IPS DF 4.7 (cell line): ENCODE data around the gene NR2C2.

ENCODE experiments used
- DNase-seq: peaks from one replicate; pipeline ENCODE4 v3.0.0-alpha.2; 2013; ENCODE audit warnings: low spot score; ENCODE audit errors: extremely low read depth

Gene NR2C2

DNA sequence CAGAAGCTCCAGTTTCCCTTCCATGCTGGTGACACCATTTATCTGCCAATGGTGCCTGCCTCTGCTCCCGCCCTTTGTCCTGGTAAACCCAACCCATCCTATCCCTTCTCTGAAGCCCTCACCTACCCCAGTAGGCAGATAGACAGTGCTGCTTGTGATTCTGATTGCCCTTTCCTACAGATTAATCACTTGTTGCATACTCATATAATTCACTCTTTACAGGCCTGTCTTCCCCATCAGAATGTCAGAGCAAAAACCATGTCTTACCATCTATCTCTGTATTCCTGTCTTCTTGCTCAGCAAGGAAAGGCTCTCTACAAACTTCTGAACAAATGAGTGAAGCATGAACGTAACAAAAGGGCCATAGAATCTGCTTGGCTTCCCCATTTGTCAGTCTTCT, 69.8 kb downstream of the NR2C2 start:
- no peak for DNase-seq

DNA sequence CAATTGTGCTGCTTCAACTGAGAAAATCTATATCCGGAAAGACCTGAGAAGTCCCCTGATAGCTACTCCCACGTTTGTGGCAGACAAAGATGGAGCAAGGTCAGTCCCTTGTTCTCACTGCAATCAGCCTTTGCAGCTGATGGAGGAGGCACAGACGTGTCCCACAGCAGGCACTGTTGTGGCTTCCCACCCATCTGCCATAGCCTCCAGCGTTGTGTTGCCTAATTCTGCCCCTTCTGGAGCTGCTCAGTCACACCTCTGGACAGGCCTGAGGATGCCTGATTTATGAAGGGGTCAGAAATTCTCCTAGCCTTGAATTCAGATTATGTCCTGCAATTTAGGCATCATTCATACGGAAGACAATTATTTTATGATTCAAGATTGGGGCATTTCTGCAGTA, 75.9 kb downstream of the NR2C2 start:
- DNase-seq: no peak

DNA sequence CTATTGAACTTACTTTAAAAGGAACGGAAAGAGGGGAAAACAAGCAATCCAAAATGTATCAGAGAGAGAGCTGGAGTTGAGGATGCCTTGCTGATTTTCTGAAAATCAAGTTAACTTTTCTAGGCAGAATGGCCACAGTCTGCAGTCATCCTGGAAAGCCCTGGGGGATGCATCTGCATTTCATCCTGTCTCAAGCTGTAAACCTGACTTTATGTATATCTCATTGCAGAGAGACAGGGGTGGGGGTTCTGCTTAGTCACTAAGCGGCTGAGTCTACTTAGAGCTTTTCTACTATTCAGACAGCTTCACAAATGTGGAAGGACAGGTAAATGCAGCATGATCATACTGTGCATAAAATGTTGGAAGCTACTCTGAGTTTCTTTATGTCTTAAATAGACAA, 76.3 kb downstream of the NR2C2 start:
- DNase-seq: no peak

DNA sequence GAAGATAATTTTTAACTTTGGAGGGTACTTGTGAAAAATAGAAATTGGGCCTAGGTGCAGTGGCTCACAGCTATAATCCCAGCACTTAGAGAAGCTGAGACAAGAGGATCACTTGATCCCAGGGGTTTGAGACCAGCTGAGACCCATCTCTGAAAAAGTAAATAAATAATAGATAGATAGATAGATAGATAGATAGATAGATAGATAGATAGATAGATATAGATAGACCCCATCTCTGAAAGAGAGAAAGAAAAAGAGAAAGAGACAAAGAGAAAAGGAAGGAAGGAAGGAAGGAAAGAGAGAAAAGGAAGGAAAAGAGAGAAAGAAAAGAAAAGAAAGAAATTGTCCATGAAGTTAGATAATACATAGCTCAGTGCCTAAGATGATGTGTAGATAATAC, 82.2 kb downstream of the NR2C2 start:
- DNase-seq: no peak

DNA sequence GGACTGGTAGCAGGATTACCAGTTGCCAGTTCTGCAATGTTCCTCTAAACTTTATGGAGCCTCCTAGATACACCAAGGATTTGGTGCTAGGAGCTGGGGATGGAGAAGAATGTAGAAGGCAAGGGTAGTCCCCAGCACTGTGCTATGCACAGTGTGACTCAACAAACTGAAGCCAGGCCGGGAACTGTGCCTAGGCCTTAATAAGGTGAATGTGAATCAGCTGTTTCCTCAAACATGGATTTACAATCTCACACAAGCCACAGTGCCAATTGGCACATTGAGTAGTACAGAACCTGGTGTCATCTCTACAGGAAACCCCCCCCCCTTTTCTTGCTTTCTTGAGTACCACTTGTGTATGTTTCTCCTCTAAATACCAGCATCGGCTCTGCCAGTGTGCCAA, 85.3 kb downstream of the NR2C2 start:
- no peak for DNase-seq

DNA sequence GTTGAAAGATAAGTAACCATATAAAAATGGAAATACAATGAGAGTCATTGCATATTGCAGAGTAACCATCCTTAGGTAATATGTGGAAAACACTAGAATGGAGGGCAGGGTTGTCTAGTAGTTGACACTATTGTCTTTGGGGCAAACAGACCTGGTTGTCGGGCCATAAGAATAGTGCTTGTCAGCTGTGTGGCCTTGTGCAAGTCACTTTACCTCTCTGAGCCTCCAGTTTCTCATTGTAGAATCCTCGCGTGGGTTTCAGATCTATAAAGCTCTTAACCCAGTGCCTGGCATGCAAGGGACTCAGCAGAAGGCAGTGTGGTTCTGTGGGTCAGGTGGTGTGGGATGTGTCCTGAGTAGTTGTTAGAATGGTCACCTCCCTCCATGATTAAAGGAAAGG, 85.7 kb downstream of the NR2C2 start:
- DNase-seq: no peak

DNA sequence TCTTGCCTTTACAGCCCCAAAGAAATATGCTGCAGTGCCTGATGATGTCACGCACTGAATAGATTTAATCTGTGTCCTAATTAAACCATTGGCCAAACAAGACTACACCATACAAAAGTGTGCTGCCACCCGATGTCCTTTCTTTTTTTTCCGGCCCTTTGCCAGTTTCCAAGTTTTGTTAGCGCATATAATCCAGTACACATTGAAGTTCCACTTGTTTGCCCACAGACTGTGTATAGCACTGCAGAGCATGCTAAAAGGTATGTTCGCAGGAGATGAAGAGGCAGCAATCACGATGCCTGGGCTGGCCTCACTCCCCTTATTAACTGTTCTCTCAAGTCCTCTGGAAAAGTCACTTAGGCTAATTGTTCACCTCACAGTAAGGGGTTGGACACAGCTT, 90.9 kb downstream of the NR2C2 start:
- DNase-seq: no peak

DNA sequence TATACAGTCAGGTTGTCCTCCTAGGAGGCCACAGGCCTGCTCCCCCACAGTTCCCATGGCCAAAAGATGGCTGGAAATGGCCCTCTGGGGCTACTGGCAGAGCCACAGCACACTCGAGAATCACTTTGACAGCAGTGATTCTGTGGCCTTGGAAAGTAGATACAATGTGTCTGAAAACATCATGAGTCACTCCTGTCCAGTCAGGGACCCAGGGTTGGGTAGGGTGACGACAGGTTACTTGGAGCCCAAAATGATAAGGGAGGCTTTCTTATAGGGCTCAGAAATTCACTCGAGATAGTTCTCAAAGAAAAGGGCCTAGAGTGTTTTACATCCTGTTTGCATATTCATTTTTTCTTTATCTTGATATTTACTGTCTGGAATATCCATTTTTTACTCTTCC, 93.5 kb downstream of the NR2C2 start:
- DNase-seq: no peak

DNA sequence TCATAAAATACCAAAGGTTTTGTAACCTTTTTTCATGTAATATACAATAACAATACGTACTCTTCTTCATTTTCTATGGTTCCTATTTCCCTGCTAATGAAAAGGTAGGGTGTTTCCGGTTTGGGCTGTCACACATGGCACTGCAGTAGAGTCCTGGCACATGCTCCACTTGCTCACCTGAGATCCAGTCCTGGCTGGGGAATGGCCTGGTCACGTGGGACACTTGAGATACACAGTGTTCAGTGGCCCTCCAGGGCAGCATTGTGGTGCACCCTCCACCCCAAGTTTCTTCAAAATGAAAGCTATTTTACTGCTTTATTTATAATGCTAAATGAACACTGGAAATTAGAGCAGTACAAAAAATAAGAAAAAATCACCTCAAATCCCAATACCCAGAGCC, 94.6 kb downstream of the NR2C2 start:
- no peak for DNase-seq

DNA sequence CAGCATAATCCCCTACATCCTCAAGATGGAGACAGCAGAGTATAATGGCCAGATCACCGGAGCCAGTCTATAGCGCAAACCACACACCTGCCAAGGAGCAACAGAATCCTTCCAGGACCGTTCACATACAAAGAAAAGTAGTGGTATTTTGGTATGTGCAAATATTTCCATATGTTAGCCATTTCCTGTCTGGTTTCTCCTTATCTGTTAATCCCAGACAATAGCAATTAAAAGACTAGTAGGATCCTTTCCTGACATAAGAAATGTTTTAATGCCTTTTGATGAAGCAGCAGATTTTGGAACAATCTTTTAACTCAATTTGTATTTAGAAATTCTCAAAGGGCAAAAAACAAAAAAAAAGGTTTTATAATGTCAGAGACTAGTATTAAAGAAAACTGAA, 95.6 kb downstream of the NR2C2 start:
- no peak for DNase-seq

DNA sequence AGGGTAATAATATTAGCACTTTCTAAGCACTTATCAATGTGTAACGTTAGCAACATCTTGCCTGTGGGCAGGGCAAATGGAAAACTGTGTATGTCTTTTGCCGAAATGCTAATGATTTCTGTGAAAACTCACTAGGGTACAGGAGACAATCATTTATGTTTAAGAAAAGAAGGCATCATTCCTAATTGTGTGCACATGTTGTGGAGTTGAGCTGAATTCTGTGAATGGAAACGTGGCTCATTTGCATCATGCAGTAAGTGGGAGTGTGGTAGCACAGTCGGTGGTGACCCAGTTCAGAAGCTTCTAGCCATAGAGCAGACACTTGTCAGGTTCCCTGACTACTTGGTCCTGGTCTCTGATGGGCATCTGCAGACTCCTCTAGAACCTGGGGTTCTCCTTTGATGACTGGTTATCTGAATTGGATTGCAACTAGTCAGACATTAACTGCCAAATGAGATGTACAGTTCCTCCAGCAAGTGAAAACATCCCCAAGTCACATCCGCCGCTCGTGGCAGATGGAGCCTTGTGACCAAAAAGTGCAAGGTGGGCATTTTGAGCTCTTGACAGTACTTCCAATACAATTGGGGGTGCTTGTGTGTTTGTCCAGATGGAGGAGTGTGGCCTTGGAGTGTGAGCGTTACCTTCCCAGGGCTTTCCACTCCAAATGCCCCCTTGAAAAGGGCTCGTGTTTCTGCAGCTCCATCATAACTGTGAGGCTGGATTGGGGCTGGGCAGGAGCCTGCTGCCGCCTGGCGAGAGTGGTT, 96.2 kb downstream of the NR2C2 start:
- no peak for DNase-seq

DNA sequence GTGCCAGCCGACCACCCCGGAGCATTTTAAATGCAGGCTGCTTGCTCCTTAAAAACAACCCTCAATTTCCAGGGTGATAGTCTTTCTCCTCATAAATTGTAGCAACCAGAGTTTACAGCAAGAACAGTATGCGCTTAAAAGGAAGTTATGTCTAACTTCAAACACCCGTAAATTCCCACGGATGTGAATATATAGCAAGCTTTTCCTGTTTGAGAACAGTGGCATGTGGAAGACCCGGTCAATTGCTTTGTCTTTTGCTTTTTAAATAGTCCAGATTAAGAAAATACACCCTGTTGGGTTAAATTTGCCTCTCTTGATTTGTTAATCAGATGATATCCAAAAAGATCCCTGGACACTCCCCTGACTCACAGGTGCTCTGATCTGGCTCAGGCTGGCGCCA, 96.9 kb downstream of the NR2C2 start:
- no peak for DNase-seq

DNA sequence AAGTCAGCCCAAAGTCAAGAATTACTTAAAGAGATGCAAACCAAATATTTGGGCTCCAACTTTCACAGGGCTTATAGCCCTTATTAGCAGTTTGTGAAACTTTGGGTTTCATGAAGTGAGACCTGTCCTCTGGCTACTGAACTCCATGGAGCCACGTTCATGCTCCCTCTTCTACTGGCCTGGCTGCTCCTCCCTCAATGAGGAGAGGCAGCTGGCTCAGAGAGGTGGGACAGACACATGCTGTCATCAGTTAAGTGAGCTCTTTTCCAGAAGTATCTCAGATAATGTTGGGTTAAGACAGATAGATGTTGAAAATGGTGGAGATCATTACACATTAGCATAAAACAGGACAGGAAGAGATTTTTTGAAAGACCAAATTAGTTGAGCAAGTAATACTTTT, 98.3 kb downstream of the NR2C2 start:
- DNase-seq: no peak

DNA sequence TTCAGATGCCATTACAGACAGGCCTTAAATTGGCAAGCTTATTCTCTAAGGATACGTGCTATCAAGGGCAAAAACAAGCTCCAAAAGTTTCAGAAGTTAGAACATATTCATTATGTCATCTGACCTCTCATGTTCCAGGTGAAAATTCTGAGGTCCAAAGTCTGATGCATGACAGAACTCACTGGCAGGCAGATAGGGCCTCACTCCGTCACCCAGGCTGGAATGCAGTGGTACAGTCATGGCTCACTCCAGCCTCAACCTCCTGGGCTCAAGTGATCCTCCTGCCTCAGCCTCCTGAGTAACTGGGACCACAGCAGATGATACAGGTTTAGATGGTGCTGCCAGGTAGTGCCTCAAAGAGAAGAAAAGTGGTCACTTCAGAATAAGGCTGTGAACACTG, 102.2 kb downstream of the NR2C2 start:
- no peak for DNase-seq

DNA sequence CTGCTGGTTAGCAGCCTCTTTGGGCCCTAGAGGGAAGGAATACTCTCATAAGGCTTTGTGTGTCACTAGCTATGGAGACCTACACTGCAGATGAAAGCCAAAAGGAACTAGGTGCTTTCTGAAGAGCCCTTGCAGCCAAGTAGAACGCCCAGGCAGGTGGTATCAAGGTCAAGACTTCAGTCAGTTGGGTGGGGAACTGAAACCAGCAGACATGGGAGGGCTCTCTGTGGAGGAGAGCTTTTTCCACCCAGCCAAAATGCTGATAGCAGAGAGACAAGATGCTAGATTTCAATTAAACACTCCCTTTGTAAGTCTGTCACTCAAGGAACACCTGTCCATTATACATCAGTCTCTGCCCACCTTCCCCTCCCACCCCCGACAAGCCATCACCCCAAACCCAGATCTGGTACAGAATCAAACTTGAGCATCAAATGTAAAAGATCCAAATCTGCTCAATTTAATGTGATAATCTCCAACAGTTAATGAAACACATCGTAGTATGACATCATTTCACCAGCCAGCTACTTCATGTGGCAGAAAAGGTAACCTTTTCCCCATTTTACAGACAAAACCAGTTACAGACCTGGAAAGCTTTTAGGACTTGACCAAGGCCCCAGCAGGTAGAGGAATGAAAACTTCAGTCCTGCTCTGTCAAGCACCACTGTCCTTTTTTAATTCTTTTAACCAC, 103.2 kb downstream of the NR2C2 start:
- no peak for DNase-seq

DNA sequence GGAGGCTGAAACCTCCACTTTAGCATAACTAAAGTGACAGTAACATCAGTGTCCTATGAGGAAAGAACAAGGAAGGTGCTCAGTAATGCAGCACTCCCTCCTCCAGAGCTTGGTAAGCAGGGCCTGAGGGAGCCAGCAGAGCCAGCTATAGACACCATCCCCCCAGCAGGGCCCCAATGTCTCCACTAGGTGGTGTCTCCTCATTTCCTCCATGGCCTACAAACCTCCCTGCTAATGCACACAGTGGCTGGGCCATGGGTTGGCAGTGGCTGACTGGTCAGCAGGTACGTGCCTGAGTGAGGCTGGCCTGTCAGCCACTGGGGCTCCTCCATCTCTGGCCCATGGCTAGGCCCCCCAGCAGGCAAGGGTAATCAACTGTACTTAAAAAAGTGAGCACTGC, 104.1 kb downstream of the NR2C2 start:
- DNase-seq: peak; percentile 64

DNA sequence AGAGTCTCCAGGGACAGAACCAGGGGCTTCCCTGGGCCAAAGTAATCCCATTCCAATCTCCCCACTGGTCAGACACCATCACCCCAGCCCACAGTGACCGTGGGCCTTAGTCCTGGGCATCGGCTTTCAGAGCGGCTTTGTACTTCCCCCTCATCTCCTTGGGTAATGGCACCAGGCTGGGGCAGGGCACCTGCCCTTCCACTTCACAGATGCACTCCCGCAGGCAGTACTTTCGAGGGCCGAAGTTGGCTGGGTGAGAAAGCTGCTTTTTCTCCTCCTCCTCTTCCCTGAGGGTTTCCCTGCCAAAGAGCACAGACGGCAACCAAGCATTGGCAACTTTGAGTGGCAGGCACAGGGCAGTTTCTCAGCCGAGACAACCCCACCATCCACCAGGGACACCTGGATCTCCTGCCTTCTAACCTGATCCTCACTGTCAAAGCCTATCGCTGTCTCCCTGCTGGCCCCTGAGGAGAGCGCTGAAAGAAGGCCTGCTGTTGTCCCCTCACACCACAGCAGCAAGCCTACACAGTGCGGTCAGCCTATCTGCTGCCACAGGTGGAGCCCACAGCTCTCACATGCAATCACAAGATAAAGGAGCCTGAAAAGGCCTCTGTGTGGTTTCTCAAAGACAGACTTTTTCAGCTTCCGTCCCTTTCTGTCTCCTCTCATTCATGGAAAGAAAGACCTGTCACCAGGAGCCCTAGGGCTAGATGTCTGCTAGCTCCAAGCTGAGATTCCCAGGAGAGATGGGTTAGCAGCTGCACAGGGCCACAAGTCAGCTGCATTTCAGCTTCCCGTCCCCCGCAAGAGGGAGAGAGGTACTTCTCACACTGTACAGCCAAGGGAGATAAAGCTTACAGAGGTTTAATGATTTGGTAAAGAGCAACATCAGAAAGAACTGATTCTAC, 105.2 kb downstream of the NR2C2 start:
- no peak for DNase-seq

DNA sequence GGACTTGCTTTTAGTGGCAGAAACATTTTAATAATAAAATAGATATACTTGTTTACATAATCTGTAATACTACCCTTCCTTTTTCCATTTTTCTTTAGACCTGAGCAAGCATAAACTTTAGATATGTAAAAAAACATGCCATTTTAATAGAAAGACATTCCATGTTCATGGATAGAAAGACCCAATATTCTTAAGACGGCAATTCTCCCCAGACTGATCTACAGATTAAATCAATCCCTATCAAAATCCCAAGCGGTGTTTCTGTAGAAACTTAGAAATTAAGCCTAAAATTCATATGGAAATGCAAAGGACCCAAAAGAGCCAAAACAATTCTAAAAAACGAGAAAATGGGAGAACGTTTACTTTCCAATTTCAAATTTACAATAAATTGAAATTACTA, 106.2 kb downstream of the NR2C2 start:
- no peak for DNase-seq

DNA sequence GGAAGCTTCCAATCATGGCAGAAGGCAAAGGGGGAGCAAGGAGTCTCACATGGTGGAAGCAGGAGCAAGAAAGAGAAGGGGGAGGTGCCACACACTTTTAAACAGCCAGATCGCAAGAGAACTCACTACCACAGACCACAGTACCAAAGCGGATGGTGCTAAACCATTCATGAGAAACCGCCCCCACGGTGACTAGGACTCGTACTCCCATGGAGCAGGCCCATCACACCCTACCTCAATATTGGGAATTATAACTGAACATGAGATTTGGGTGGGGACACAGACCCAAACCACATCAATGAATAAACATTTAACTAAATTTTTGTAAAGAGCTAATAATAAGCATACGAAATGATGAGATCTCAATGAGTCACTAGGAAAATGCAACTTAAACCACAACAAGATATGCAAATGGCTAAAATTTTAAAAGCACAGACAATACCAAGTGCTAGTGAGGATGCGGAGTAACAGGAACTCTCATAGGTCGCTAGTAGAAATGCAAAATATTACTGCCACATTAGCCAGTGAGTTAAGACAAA, 107.7 kb downstream of the NR2C2 start:
- no peak for DNase-seq

DNA sequence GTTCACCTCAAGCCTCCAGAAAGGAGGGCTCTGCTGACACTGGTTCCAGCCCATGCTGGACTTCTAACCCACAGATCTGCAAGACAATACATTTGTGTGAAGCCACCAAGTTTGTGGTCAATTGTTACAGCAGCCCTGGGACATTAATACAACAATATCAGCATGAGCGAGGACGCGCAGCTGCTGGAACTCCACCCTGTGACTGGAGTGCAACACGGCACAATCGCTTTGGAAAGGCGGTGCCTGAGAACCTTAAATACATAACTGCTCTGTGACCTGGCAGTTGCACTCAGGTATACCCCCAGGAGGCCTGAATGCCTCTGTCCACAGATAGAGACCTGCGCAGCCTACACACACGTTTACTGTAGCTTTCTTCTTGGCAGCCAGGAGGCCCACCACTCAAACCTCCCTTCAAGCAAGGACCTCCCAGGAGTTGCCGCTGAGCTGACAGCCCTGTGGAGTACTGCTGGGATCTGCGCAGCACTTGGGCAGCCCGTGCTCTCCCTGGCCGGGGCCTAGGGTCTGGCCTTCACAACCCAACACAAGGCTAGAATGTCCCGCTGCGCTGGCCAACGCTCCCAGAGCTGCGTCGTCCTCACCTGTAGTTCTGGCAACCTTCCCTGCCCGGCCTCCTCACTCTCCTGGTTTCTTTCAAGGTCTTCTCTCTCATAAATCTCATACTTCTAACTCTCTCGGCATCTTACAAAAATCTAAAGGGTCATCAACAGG, 109.5 kb downstream of the NR2C2 start:
- no peak for DNase-seq

DNA sequence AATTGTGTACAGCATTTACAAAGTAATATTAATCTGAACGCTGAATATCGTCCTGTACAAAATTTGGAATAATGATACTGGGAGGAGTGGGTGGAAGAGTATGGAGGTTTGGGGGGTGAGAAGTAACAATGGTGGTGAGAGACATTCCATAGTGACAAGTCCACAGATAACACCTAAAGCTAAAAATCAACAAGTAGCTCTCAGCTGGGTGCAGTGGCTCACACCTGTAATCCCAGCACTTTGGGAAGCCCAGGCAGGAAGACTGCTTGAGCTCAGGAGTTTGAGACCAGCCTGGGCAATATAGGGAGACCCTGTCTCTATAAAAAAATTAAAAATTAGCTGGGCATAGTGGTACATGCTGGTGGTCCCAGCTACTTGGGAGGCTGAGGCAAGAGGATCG, 112.6 kb downstream of the NR2C2 start:
- DNase-seq: no peak
